SK-N-DZ (cell line): Measurements from ENCODE around the gene FOXD4L4. TPM values are rescaled to one million over a fixed set of nuclear protein-coding genes. Genes with fewer than 3 reads are reported as not detected.
"Not testable (repeated sequence)": the region's sequence is repeated elsewhere in the genome, so short reads cannot be mapped to it uniquely, and the experiment has no call there.

ENCODE experiments used
- DNase-seq: peaks from one replicate; pipeline ENCODE4 v3.0.0-alpha.2; 2015; ENCODE audit warnings: low spot score
- polyA plus RNA-seq, 2 experiments: library from polyadenylated mRNA; depleted of rRNA; stranded (reverse); fragments of >200 nt; gene quantifications; 2 replicates each; pipeline ENCODE4 v1.2.3, GENCODE V29; 2014

Gene FOXD4L4
- not detected in 2 replicates for polyA plus RNA-seq (2014; cell fraction: cytosol; rRNA removed)
- polyA plus RNA-seq (2014; cell fraction: nucleus; rRNA removed): not detected in 2 replicates

GRCh38 chr9:65737096-65737564 lies at the start of gene FOXD4L4:
TSS of gene FOXD4L4 (plus strand) at chr9:65737146. CDS start at chr9:65737146, 0 bp downstream.
- not testable (repeated sequence) for DNase-seq

- not testable (repeated sequence) for DNase-seq
These were observed 33.4 kb upstream of the FOXD4L4 start for GRCh38 chr9:65703550-65703949.

- not testable (repeated sequence) for DNase-seq
These were observed 22.5 kb upstream of the FOXD4L4 start for GRCh38 chr9:65714445-65714844.

DNA sequence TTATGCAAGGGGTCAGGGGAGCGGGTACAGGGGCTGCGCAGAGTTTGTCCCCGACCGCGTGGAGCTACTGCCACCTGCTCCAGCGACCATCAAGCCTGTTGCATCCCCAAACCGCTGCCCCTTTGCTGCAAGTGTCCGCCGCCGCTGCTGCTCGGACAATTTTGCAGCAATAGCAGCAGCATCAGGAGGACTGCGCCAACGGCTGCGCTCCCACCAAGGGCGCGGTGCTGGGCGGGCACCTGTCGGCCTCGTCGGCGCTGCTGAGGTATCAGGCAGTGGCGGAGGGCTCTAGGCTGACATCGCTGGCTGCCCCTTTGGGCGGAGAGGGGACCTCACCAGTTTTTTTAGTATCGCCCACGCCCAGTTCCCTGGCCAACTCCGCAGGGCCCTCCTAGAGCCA lies 1.2 kb downstream of the FOXD4L4 start:
- not testable (repeated sequence) for DNase-seq
